Stomach (tissue), 4 donors: ENCODE results near the gene PLCB4.

Experiments
- CTCF ChIP-seq, 7 experiments: fragments of 450-650 bp in 4 of 7; fragments of 200-600 bp in 3 of 7; sonication (generic) in 3 of 7; IDR thresholded peaks; one replicate each; pipeline ENCODE4 v1.5.1; 2016 to 2019; ENCODE audit warnings: antibody characterized with exemption in 7 of 7, control low read depth in 2 of 7, mild to moderate bottlenecking in 1 of 7
- POLR2A ChIP-seq, 4 donors: fragments of 450-650 bp; IDR thresholded peaks; one replicate each; pipeline ENCODE4 v1.6.1; 2016; ENCODE audit warnings: antibody characterized with exemption in 4 of 4, control low read depth in 2 of 4, mild to moderate bottlenecking in 1 of 4, moderate library complexity in 1 of 4
- POLR2AphosphoS5 ChIP-seq, 3 donors: sonication (generic); formaldehyde crosslinking; IDR thresholded peaks; one replicate each; pipeline ENCODE4 v1.6.1; 2016; ENCODE audit warnings: antibody characterized with exemption in 3 of 3

GRCh38 chr20:9402141-9402540 lies 333.3 kb downstream of the PLCB4 start:
- TF ChIP-seq CTCF (IDR thresholded peaks at IDR 0.05), result no peak
- no peak for TF ChIP-seq POLR2A (IDR thresholded peaks at IDR 0.05)
- no peak for TF ChIP-seq POLR2AphosphoS5 (IDR thresholded peaks at IDR 0.05)
